C4-2B (cell line): ENCODE measurements around the gene FBXL13.

ENCODE experiments used
- CTCF ChIP-seq: fragments of 450-650 bp; conservative IDR thresholded peaks from 2 replicates; pipeline ENCODE4 v1.5.1; 2017; ENCODE audit warnings: mild to moderate bottlenecking
- ZFX ChIP-seq: fragments of 450-650 bp; IDR thresholded peaks from 2 replicates; pipeline ENCODE4 v1.6.1; 2017

GRCh38 chr7:102817616-102818573, 256.7 kb downstream of the FBXL13 start:
- TF ChIP-seq CTCF (no peak), ZFX (no peak)
